ENCODE results near the gene RAB11B. TPM values are rescaled to one million over a fixed set of nuclear protein-coding genes. Genes with fewer than 3 reads are reported as not detected.

Gene RAB11B
- total and polyA plus RNA-seq, 9 of the 15 experiments (the other 6 are each of a cell fraction or from before 2014, with no cell fraction given) = 0.74 to 71.0 (median 13.8) TPM

DNA sequence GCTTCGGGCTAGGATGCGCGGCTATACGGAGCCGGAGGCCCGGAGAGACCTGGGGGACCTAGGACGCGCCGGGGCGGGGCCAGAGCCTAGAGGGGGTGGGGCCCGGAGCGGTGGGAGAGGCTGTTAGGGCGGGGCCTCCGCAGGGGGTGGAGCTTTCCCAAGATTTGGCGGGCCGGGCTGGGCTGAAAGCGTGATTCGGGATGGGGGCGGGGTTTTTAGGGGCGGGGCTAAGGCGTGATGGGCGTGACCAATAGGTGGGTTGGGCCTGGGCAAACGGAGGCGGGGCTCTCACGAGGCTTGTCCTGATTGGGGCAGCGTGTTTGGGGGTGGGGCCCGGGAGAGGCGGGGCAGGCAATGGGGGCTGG, 439 bp downstream of the RAB11B start:
- POLR2A ChIA-PET = interaction anchor here (0.5 to 2.2 kb wide), 19 partner anchors 10 to 398 kb away, joined by 3 to 18 read pairs (median 4); partner anchors contain the start of genes HNRNPM, MARCHF2, NDUFA7 and RPS28
- H3K27ac ChIP-seq (ENCODE audit: extremely low read depth, low read depth, low read length) = peak overlapping the region; percentile 94
- peak; percentile 94 to 96 (median 95) for DNase-seq (ENCODE audit: extremely low read depth in 1 of 4, low spot score in 3 of 4)
- no peaks in the 10 kb centered on the region for H3K27me3 ChIP-seq (ENCODE audit: control insufficient read depth in 2 of 2, insufficient read depth in 2 of 2, low read length in 2 of 2)
- peaks cover 21% of the 10 kb centered on the region for H4K20me1 ChIP-seq (replicated peaks; ENCODE audit: control insufficient read depth, insufficient read depth, low read length)
- H3K4me2 ChIP-seq (ENCODE audit: insufficient read depth, low read length) = peak overlapping the region; percentile 70
- H3K4me1 ChIP-seq (replicated peaks in 1 of 2; ENCODE audit: control insufficient read depth in 2 of 2, insufficient read depth in 2 of 2, low read length in 2 of 2) = peaks cover 17 to 39% of the 10 kb centered on the region in 2 experiments; a peak in 4 of 5 replicates
- CTCF ChIA-PET (ENCODE audit: low intra/inter-chr PET ratio) = interaction anchor here (0.5 kb wide), 1 partner anchor 190 kb away, joined by 3 read pairs; no protein-coding TSS in a partner anchor
- 0% methylated on average over 16 of the region's 28 CpGs for WGBS (ENCODE audit: insufficient coverage, low coverage, missing lambda C conversion rate)
- no TSS peak for BruUV-seq (replicated peaks)
- H3K36me3 ChIP-seq (ENCODE audit: control insufficient read depth, insufficient read depth, low read length) = 0 out of 3 replicates have a peak, but pooled peaks cover 6% of the 10 kb centered on the region
- in situ Hi-C loops (cut with MboI) (no loop called here), intact Hi-C loops (cut with micrococcal nuclease) (no loop called here)
- H3K4me3 ChIP-seq = peak overlapping the region; percentile 67
- H2AFZ ChIP-seq (ENCODE audit: low read depth, low read length) = peak overlapping the region; percentile 20; the same call in 1 of the 2 replicates
- peak; percentile 88 for FAIRE-seq
- no peaks in the 10 kb centered on the region for H3K9me1 ChIP-seq (ENCODE audit: control insufficient read depth, insufficient read depth, low read length)
- ATAC-seq = peak; percentile 86
- H3K9ac ChIP-seq (ENCODE audit: insufficient read depth in 1 of 2, low read depth in 2 of 2, low read length in 2 of 2) = peak overlapping the region; percentile 98 to 99
- H3K9me3 ChIP-seq (replicated peaks; ENCODE audit: control insufficient read depth, insufficient read depth, low read depth, low read length) = peaks cover 4% of the 10 kb centered on the region
- H3K79me2 ChIP-seq (ENCODE audit: control insufficient read depth, insufficient read depth, low read length) = peaks cover 39% of the 10 kb centered on the region
- TF ChIP-seq POLR2AphosphoS5 (IDR thresholded peaks at IDR 0.05; ENCODE audit: control insufficient read depth, insufficient read depth, low read depth, low read length) (peak; percentile 78), PML (IDR thresholded peaks at IDR 0.05; ENCODE audit: low read length) (0 out of 2 replicates have a peak, but pooled peaks have one; percentile 16), ETV5 (CRISPR knock-in tag; IDR thresholded peaks at IDR 0.05; ENCODE audit: low read depth) (no peak), EGR1 (conservative IDR thresholded peaks at IDR 0.05) (0 out of 2 replicates have a peak, but pooled peaks have one; percentile 9), TBP (optimal IDR thresholded peaks at IDR 0.05; ENCODE audit: low read depth, low read length) (peak; percentile 45), NFYB (IDR thresholded peaks at IDR 0.05; ENCODE audit: extremely low read depth, insufficient read length) (peak; percentile 21), RBFOX2 (IDR thresholded peaks at IDR 0.05; ENCODE audit: low read depth, low read length) (peak; percentile 57; the same call in 1 of the 2 replicates), ZNF740 (CRISPR knock-in tag; IDR thresholded peaks at IDR 0.05) (0 out of 2 replicates have a peak, but pooled peaks have one; percentile 3), ZNF740 (tag; IDR thresholded peaks at IDR 0.05) (no peak), POLR2B (IDR thresholded peaks at IDR 0.05; ENCODE audit: low read depth, partially characterized antibody) (peak; percentile 23), RUNX1 (IDR thresholded peaks at IDR 0.05; ENCODE audit: low read depth) (no peak), CHD2 (IDR thresholded peaks at IDR 0.05; ENCODE audit: low read depth, low read length) (peak; percentile 8; the same call in 1 of the 2 replicates), HDGF (IDR thresholded peaks at IDR 0.05) (0 out of 2 replicates have a peak, but pooled peaks have one; percentile 59), ZC3H4 (CRISPR knock-in tag; IDR thresholded peaks at IDR 0.05; ENCODE audit: borderline replicate concordance) (0 out of 2 replicates have a peak, but pooled peaks have one; percentile 12), NFATC3 (IDR thresholded peaks at IDR 0.05) (no peak), E2F6 (IDR thresholded peaks at IDR 0.05; ENCODE audit: borderline replicate concordance in 1 of 2, extremely low read depth in 1 of 2, insufficient read depth in 1 of 2, insufficient read length in 1 of 2, low read depth in 1 of 2, low read length in 1 of 2, poor library complexity in 1 of 2, severe bottlenecking in 1 of 2) (peak in 1 of 2 experiments; percentile 18), SMAD1 (IDR thresholded peaks at IDR 0.05; ENCODE audit: low read depth, low read length, partially characterized antibody) (peak; percentile 52), MITF (IDR thresholded peaks at IDR 0.05) (no peak), CREM (IDR thresholded peaks at IDR 0.05; ENCODE audit: low read depth) (0 out of 2 replicates have a peak, but pooled peaks have one; percentile 23)

All from K562 (cell line).